IMR-90 (cell line): ENCODE measurements around the gene ZNF600. TPM values are rescaled to one million over a fixed set of nuclear protein-coding genes. Genes with fewer than 3 reads are reported as not detected.

ENCODE experiments used
- polyA plus RNA-seq, 3 experiments: library from polyadenylated mRNA; depleted of rRNA; stranded (reverse); fragments of >200 nt; gene quantifications; 2 replicates each; pipeline ENCODE4 v1.2.3, GENCODE V29; 2012; ENCODE audit warnings: low replicate concordance in 1 of 3
- total RNA-seq: library from RNA; depleted of rRNA; stranded (reverse); fragments of >200 nt; gene quantifications from 2 replicates; pipeline ENCODE4 v1.2.3, GENCODE V29; 2012; rRNA removed

The ZNF600 gene
- total and polyA plus RNA-seq, 2 of the 4 experiments (the other 2 are of a cell fraction) = 4.0 to 4.1 TPM

Other genes with a start within 250 kb of the ZNF600 start
- gene ZNF701, start 216.5 kb downstream of the ZNF600 start, total RNA-seq = 12.2 and 12.5 TPM in 2 replicates
- gene ZNF701, start 216.5 kb downstream of the ZNF600 start, polyA plus RNA-seq (2012; rRNA removed) = 3.1 and 3.8 TPM in 2 replicates
- 36.9 and 42.8 TPM in 2 replicates for gene ZNF83, start 148.4 kb downstream of the ZNF600 start, total RNA-seq
- 22.3 and 32.9 TPM in 2 replicates for gene ZNF83, start 148.4 kb downstream of the ZNF600 start, polyA plus RNA-seq (2012; rRNA removed)
- gene ZNF611, start 51.7 kb downstream of the ZNF600 start, total RNA-seq = 8.1 and 8.8 TPM in 2 replicates
- gene ZNF611, start 51.7 kb downstream of the ZNF600 start, polyA plus RNA-seq (2012; rRNA removed) = 3.8 and 4.0 TPM in 2 replicates
- 18.9 and 24.7 TPM in 2 replicates for gene ZNF28, start 34.8 kb upstream of the ZNF600 start, total RNA-seq
- gene ZNF28, start 34.8 kb upstream of the ZNF600 start, polyA plus RNA-seq (2012; rRNA removed) = 3.5 and 4.4 TPM in 2 replicates
- 19.2 and 20.1 TPM in 2 replicates for gene ZNF468, start 70.8 kb upstream of the ZNF600 start, total RNA-seq
- gene ZNF468, start 70.8 kb upstream of the ZNF600 start, polyA plus RNA-seq (2012; rRNA removed) = 3.7 and 6.2 TPM in 2 replicates
- gene ZNF320, start 110.8 kb upstream of the ZNF600 start, total RNA-seq = 4.7 and 5.0 TPM in 2 replicates
- gene ZNF320, start 110.8 kb upstream of the ZNF600 start, polyA plus RNA-seq (2012; rRNA removed) = 1.9 and 3.4 TPM in 2 replicates
- 6.1 TPM in 2 replicates for gene ZNF888, start 136.6 kb upstream of the ZNF600 start, total RNA-seq
- gene ZNF888, start 136.6 kb upstream of the ZNF600 start, polyA plus RNA-seq (2012; rRNA removed) = 0.50 and 0.82 TPM in 2 replicates
- 10.0 and 12.0 TPM in 2 replicates for gene ZNF816, start 176.1 kb upstream of the ZNF600 start, total RNA-seq
- 1.2 and 1.6 TPM in 2 replicates for gene ZNF816, start 176.1 kb upstream of the ZNF600 start, polyA plus RNA-seq (2012; rRNA removed)
- not detected in 2 replicates for gene ERVV-1, start 227.1 kb upstream of the ZNF600 start, total RNA-seq
- not detected in 2 replicates for gene ERVV-1, start 227.1 kb upstream of the ZNF600 start, polyA plus RNA-seq (2012; rRNA removed)